Measurements from ENCODE around the gene CENPM. TPM values are rescaled to one million over a fixed set of nuclear protein-coding genes. Genes with fewer than 3 reads are reported as not detected.

The CENPM gene
- total RNA-seq, 4 donors from 2014 or later = 2.4 to 3.2 TPM; not detected in 2

DNA sequence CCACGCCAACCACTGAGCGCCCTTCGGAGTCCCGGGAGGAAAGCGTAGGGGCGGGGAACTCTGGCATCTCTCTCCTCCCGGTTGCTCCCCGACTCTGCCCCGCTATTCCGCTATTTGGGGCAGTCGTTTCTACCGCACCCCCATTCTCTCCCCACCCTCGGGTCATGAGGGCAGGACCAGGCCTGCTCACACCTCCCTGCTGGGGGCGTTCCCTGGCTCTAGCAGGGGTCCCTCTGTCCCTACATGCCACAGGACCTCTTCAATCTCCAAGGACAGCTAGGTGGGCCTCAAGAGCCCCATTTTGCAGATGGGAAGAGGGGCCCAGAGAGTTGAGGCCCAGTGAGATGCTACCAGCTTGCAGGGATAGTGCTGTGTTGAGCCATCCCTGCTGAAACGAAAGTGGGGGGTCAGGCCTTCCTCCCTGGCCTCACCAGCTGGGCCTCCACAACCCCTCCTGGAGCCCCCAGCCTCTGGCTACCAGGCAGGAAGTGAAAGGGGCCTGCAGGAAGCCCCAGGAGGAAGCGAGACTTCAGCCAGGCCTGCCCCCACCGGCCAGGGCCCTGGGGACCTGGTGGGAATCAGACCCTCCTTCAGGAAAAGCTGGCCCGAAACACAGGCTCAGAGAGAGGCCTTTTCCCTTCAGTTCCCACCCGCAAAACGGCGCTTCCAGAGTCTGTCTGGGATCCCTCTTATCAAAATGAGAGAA is 26.5 kb downstream of the CENPM start:
- TF ChIP-seq, protein P1, sequence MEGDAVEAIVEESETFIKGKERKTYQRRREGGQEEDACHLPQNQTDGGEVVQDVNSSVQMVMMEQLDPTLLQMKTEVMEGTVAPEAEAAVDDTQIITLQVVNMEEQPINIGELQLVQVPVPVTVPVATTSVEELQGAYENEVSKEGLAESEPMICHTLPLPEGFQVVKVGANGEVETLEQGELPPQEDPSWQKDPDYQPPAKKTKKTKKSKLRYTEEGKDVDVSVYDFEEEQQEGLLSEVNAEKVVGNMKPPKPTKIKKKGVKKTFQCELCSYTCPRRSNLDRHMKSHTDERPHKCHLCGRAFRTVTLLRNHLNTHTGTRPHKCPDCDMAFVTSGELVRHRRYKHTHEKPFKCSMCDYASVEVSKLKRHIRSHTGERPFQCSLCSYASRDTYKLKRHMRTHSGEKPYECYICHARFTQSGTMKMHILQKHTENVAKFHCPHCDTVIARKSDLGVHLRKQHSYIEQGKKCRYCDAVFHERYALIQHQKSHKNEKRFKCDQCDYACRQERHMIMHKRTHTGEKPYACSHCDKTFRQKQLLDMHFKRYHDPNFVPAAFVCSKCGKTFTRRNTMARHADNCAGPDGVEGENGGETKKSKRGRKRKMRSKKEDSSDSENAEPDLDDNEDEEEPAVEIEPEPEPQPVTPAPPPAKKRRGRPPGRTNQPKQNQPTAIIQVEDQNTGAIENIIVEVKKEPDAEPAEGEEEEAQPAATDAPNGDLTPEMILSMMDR (IDR thresholded peaks at IDR 0.05; ENCODE audit: low read depth) = no peak

DNA sequence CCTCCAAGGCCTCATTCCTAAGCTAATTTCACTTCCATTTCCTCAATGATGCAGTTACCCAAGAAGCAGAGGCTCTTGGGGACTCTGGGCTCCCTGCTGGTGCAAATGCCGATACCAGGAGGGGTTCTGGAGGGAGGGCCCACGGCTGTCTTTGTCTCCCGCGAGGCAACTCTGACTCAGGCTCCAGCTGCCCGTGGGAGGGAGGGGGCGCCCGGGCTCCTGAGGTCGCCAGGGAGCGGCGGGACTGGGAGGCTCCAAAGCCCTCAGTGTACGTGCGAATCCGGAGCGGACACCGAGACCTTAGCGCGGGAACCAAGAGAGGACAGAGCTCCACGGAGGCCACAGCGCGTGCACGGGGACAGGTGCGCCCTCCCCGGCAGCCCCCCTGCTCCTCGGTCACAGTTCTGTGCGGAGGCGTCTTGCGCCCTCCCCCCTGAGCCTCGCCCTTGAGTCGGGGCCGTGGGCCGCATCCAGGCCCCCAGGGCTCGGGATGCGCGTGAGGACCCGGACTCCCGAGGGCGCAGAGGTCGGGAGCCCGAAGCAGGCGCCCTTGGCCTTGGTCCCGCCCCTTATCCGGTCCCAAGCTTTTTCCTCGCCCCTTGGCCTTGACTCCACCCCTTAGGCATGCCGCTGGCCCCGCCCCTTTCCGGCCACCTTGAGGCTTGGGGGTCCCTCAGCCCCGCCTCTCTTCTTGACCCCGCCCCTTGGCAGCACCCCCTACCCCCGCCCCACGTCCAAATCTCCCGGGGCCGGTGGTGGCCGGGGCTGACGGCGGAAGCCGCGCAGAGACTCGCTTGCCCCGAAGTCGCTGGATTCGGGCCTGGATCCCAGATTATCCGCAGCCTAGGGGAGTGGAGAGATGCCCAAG is 27.4 kb downstream of the CENPM start:
- TF ChIP-seq, protein P1 (IDR thresholded peaks at IDR 0.05; ENCODE audit: low read depth) = no peak

DNA sequence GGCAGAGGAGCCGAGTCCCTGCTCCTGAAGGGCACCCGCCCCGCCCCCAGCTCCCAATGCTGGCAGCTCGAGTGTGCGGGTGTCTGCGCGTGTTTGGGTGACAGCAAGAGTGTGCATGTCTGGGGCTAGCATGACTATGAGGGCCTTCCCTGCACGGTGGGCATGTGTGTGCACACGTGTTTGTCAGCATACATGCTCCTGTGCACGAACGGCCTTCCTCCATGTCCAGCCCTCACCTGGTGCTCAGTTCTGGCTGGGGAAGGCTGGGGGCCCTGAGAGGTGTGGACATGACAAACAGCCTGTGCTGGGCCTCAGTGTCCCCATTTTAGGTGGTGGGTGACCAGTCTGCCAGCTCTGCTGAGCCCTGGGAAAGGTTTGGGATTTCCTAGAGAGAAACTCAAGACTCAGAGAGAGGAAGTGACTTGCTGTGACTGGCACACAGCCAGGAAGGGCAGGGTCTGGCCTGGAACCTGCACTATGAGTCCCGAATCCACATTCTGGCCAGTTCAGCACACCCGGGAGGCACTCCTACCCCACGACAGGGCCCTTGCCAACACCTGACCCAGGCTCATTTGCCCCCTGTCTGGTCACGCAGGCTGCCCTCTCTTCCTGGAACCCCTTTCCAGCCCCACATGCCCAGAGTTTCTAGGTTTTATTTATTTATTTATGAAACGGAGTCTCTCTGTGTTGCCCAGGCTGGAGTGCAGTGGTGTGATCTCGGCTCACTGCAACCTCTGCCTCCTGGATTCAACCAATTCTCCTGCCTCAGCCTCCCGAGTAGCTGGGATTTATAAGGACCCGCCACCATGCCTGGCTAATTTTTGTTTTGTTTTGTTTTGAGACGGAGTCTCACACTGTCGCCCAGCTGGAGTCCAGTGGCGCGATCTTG is 28.8 kb downstream of the CENPM start:
- TF ChIP-seq, protein P1 (IDR thresholded peaks at IDR 0.05; ENCODE audit: low read depth) = no peak

DNA sequence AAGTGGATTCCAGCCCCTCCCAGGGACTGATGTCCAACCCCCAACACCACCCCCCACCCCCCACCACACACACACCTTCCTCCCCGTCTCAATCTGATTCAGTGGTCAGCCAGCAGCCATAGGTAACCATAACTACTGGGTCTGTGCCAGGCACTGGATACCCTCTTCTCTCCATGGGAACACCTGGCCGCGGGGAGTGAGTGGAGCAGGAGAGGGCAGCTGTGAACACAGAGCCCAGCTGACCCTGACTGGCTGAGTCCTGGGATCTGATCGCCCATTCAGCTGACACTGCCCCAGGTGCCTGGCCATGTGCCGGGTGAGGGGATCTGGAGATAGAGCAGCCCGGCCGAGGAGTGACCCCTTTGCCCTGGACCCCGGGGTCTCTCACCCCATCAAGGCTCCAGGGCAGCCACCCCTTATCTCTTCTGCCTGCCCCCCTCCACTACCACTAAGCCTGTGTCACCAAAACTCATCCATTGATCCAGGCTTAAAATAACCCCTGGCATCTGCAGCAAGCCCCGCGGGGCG is 29.5 kb downstream of the CENPM start:
- TF ChIP-seq, protein P1 (IDR thresholded peaks at IDR 0.05; ENCODE audit: low read depth) = no peak

DNA sequence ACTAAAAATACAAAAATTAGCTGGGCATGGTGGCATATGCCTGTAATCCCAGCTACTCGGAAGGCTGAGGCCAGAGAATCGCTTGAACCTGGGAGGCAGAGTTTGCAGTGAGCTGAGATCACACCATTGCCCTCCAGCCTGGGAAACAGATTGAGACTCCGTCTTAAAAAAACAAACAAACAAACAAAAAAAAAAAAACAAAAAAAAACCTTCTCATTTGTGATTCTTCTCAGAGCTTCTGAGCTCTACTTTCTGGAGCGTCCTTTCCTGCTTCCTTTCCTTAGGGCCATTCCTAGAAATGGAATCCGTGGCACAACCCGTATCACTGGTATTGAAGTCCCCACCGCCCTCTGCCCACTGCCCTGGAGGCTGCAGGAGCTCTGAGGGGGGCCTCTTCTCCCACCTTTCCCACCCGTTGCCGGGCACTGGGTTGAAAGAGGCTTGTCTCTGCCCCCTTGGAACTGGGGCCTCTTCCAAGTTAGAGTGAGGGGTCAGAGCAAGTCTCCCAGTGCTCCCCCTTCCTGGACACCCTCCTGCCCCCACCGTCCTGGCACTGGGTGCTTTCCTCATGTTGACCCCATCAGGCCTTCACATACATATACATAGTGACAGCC is 30.1 kb downstream of the CENPM start:
- TF ChIP-seq, protein P1 (IDR thresholded peaks at IDR 0.05; ENCODE audit: low read depth) = no peak

DNA sequence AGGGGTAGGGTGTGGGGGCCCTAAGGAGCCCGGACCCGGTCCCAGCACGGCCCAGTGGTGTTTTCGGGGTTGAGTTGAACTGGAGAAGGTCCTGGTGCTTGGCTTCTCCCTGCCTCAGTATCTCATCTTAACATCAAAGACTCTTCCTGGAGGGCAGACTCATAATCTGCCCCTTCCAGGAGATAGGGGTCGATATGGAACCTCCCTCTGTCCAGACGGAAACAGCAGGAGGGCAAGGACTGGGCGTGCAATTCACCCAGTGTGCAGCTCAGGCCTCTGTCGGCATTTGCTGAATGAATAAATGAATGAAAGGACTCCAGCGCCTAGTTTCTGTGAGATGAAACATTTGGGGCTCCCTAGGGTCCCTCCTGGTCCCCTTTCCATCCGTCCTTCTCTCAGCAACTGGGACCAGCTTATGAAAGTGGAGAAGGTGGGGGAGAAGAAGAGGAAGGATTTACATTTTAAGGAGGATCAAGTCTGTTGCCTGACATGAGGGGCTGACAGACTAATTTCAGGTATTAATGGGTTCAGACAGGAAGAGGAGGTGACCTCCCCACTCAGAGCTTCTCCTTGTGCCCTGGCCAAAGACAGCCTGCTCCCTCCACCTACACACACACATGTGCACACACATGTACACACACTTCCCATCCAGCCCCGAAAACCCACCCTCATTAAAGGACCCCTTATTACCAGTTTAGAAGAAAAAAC is 31.0 kb downstream of the CENPM start:
- TF ChIP-seq, protein P1 (IDR thresholded peaks at IDR 0.05; ENCODE audit: low read depth) = no peak

Measured in subcutaneous adipose tissue (tissue), 4 donors.